Astrocyte (in vitro differentiated cells and primary cell): ENCODE measurements around the gene WASHC4. TPM values are rescaled to one million over a fixed set of nuclear protein-coding genes. Genes with fewer than 3 reads are reported as not detected.
A peak's percentile ranks its signal among the peaks of the same experiment; 100 is the strongest.
"Not testable (repeated sequence)": the region's sequence is repeated elsewhere in the genome, so short reads cannot be mapped to it uniquely, and the experiment has no call there.

Source experiments
- DNase-seq: peaks from one replicate; pipeline ENCODE4 v3.0.0-alpha.2; 2010; ENCODE audit warnings: low read depth
- FAIRE-seq: peaks from 2 replicates; lab custom pipeline; 2011; peaks lifted over from hg19 to GRCh38; lab: Jason Lieb, UNC
- H2AFZ ChIP-seq: 2 replicates; pipeline ENCODE4 v1.6.0; 2012; ENCODE audit warnings: low read depth, low read length, inconsistent platforms
- H3K27ac ChIP-seq: 2 replicates; pipeline ENCODE4 v1.5.1; 2011; ENCODE audit warnings: low read depth, low read length, inconsistent platforms
- H3K27me3 ChIP-seq: 2 replicates; pipeline ENCODE4 v1.6.0; 2011; ENCODE audit warnings: low read length, inconsistent platforms; ENCODE audit not compliant: insufficient read depth
- H3K36me3 ChIP-seq: 2 replicates; pipeline ENCODE4 v1.5.1; 2011; ENCODE audit warnings: low read length, inconsistent platforms; ENCODE audit not compliant: insufficient read depth
- H3K4me1 ChIP-seq: 2 replicates; pipeline ENCODE4 v1.5.1; 2011; ENCODE audit warnings: low read length, inconsistent platforms; ENCODE audit not compliant: insufficient read depth
- H3K4me2 ChIP-seq: 2 replicates; pipeline ENCODE4 v1.6.0; 2012; ENCODE audit warnings: low read length, inconsistent platforms
- H3K4me3 ChIP-seq: 2 replicates; pipeline ENCODE4 v1.5.1; 2011; ENCODE audit warnings: low read depth, mild to moderate bottlenecking, low read length, inconsistent platforms; ENCODE audit not compliant: insufficient read depth
- H3K79me2 ChIP-seq: 2 replicates; pipeline ENCODE4 v1.6.0; 2012; ENCODE audit warnings: mild to moderate bottlenecking, low read length, inconsistent platforms; ENCODE audit not compliant: insufficient read depth
- H3K9ac ChIP-seq: 2 replicates; pipeline ENCODE4 v1.6.0; 2012; ENCODE audit warnings: mild to moderate bottlenecking, low read length, inconsistent platforms
- H3K9me3 ChIP-seq: 2 replicates; pipeline ENCODE4 v1.5.1; 2012; ENCODE audit warnings: low read depth, mild to moderate bottlenecking, low read length, inconsistent platforms; ENCODE audit not compliant: insufficient read depth
- H4K20me1 ChIP-seq: 2 replicates; pipeline ENCODE4 v1.6.0; 2012; ENCODE audit warnings: low read length, inconsistent platforms; ENCODE audit not compliant: insufficient read depth
- H3K27ac Mint-ChIP-seq: one replicate; pipeline ENCODE4 v1.8.0; 2021; ENCODE audit warnings: mild to moderate bottlenecking, mixed read lengths; ENCODE audit not compliant: unreplicated experiment
- H3K27me3 Mint-ChIP-seq: one replicate; pipeline ENCODE4 v1.8.0; 2021; ENCODE audit warnings: low read depth, mixed read lengths; ENCODE audit not compliant: unreplicated experiment
- H3K36me3 Mint-ChIP-seq: one replicate; pipeline ENCODE4 v1.8.0; 2021; ENCODE audit warnings: low read depth, mixed read lengths; ENCODE audit not compliant: unreplicated experiment
- H3K4me1 Mint-ChIP-seq: one replicate; pipeline ENCODE4 v1.8.0; 2021; ENCODE audit warnings: low read depth, mixed read lengths; ENCODE audit not compliant: unreplicated experiment
- H3K4me3 Mint-ChIP-seq: one replicate; pipeline ENCODE4 v1.8.0; 2021; ENCODE audit warnings: mild to moderate bottlenecking, moderate library complexity, mixed read lengths; ENCODE audit not compliant: unreplicated experiment
- H3K9me3 Mint-ChIP-seq: one replicate; pipeline ENCODE4 v1.8.0; 2021; ENCODE audit warnings: mild to moderate bottlenecking, mixed read lengths; ENCODE audit not compliant: unreplicated experiment
- EZH2 ChIP-seq: IDR thresholded peaks from 2 replicates; pipeline ENCODE4 v1.6.1; 2012; ENCODE audit warnings: mild to moderate bottlenecking, low read length, inconsistent platforms; ENCODE audit not compliant: insufficient read depth
- total RNA-seq: library from RNA; stranded (reverse); gene quantifications from 2 replicates; pipeline ENCODE4 v1.2.1, GENCODE V29; 2021
- TF ChIP-seq, protein P1 (sequence below): IDR thresholded peaks from 2 replicates; pipeline ENCODE4 v1.5.1; 2011; ENCODE audit warnings: low read depth, mild to moderate bottlenecking, inconsistent platforms, low read length, moderate library complexity; ENCODE audit not compliant: insufficient read depth

The WASHC4 gene
- total RNA-seq, 1 donor from 2014 or later: 51.1 TPM

DNA sequence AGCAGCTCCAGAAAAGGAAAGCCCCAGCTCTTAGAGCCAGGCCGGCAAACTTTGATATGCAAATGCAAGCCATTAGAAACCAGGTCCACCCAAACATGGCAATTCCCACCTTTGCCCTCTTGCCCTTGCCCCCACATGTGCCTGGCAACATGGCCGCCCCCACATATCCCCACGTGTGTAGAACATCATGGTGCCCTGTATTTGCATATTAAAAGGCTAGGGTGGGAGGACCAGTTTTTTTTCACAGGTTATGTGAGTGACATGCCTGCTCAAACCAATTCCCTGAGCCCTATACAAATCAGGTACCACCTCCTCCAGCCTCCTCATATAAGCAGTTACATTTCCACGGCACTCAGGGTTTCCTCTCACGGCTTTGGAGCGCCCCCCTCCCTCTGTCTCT is 17.2 kb upstream of the WASHC4 start:
- Mint-ChIP-seq H3K4me1 (peaks cover 7% of the 10 kb centered on the region), H3K27me3 (peaks cover 19% of the 10 kb centered on the region), H3K36me3 (no peaks in the 10 kb centered on the region), H3K9me3 (peaks cover 3% of the 10 kb centered on the region), H3K4me3 (no peak overlapping the region), H3K27ac (no peak overlapping the region)
- H3K4me1 ChIP-seq: no peaks in the 10 kb centered on the region
- DNase-seq (no peak), FAIRE-seq (no peak)
- H3K4me3 ChIP-seq: no peak overlapping the region
- no peaks in the 10 kb centered on the region for H3K36me3 ChIP-seq
- no peak overlapping the region for H2AFZ ChIP-seq
- H3K27ac ChIP-seq: no peak overlapping the region
- H3K9me3 ChIP-seq: no peaks in the 10 kb centered on the region
- H3K27me3 ChIP-seq: peaks cover 21% of the 10 kb centered on the region
- H3K4me2 ChIP-seq: no peak overlapping the region
- no peak for TF ChIP-seq EZH2
- TF ChIP-seq, protein P1, sequence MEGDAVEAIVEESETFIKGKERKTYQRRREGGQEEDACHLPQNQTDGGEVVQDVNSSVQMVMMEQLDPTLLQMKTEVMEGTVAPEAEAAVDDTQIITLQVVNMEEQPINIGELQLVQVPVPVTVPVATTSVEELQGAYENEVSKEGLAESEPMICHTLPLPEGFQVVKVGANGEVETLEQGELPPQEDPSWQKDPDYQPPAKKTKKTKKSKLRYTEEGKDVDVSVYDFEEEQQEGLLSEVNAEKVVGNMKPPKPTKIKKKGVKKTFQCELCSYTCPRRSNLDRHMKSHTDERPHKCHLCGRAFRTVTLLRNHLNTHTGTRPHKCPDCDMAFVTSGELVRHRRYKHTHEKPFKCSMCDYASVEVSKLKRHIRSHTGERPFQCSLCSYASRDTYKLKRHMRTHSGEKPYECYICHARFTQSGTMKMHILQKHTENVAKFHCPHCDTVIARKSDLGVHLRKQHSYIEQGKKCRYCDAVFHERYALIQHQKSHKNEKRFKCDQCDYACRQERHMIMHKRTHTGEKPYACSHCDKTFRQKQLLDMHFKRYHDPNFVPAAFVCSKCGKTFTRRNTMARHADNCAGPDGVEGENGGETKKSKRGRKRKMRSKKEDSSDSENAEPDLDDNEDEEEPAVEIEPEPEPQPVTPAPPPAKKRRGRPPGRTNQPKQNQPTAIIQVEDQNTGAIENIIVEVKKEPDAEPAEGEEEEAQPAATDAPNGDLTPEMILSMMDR: no peak
- H3K79me2 ChIP-seq: no peaks in the 10 kb centered on the region
- no peak overlapping the region for H3K9ac ChIP-seq
- H4K20me1 ChIP-seq: no peaks in the 10 kb centered on the region

- no peak overlapping the region for H3K4me2 ChIP-seq
- no peaks in the 10 kb centered on the region for H3K79me2 ChIP-seq
- Mint-ChIP-seq H3K9me3 (peaks cover 10% of the 10 kb centered on the region), H3K27me3 (peaks cover 19% of the 10 kb centered on the region), H3K4me3 (no peak overlapping the region), H3K27ac (no peak overlapping the region), H3K36me3 (no peaks in the 10 kb centered on the region), H3K4me1 (peaks cover 7% of the 10 kb centered on the region)
- no peak for FAIRE-seq
- H3K27me3 ChIP-seq: peaks cover 20% of the 10 kb centered on the region
- H3K9me3 ChIP-seq: no peaks in the 10 kb centered on the region
- no peak overlapping the region for H3K9ac ChIP-seq
- no peaks in the 10 kb centered on the region for H3K4me1 ChIP-seq
- no peak overlapping the region for H3K27ac ChIP-seq
- H2AFZ ChIP-seq: no peak overlapping the region
- TF ChIP-seq, protein P1: no peak
- no peak for TF ChIP-seq EZH2
- H3K4me3 ChIP-seq: no peak overlapping the region
- no peaks in the 10 kb centered on the region for H4K20me1 ChIP-seq
- no peak for DNase-seq
- H3K36me3 ChIP-seq: no peaks in the 10 kb centered on the region
Observed at GRCh38 chr12:105091476-105092206, 15.9 kb upstream of the WASHC4 start.

- Histone ChIP-seq H2AFZ (no peak overlapping the region), H3K36me3 (no peaks in the 10 kb centered on the region), H4K20me1 (no peaks in the 10 kb centered on the region), H3K79me2 (no peaks in the 10 kb centered on the region), H3K4me1 (no peaks in the 10 kb centered on the region), H3K9ac (no peak overlapping the region), H3K27me3 (peaks cover 18% of the 10 kb centered on the region), H3K4me3 (no peak overlapping the region), H3K27ac (no peak overlapping the region), H3K4me2 (no peak overlapping the region), H3K9me3 (no peaks in the 10 kb centered on the region)
- FAIRE-seq: no peak
- TF ChIP-seq EZH2: no peak
- TF ChIP-seq, protein P1: no peak
- H3K27ac Mint-ChIP-seq: no peak overlapping the region
- peaks cover 7% of the 10 kb centered on the region for H3K4me1 Mint-ChIP-seq
- peak overlapping the region; percentile 63 for H3K4me3 Mint-ChIP-seq
- H3K9me3 Mint-ChIP-seq: peaks cover 12% of the 10 kb centered on the region
- peaks cover 19% of the 10 kb centered on the region for H3K27me3 Mint-ChIP-seq
- H3K36me3 Mint-ChIP-seq: no peaks in the 10 kb centered on the region
- DNase-seq: no peak
Observed at GRCh38 chr12:105092336-105092735, 15.2 kb upstream of the WASHC4 start.

- Mint-ChIP-seq H3K27me3 (peaks cover 19% of the 10 kb centered on the region), H3K9me3 (peaks cover 18% of the 10 kb centered on the region)
- not testable (repeated sequence) for H3K79me2 ChIP-seq, FAIRE-seq, H3K9me3 ChIP-seq, H3K4me3 Mint-ChIP-seq, H3K9ac ChIP-seq, H3K27ac ChIP-seq, H3K4me1 ChIP-seq, DNase-seq, H3K4me2 ChIP-seq, H3K36me3 Mint-ChIP-seq, H4K20me1 ChIP-seq, H3K4me3 ChIP-seq, H2AFZ ChIP-seq, H3K36me3 ChIP-seq, H3K27ac Mint-ChIP-seq, H3K4me1 Mint-ChIP-seq
- peaks cover 18% of the 10 kb centered on the region for H3K27me3 ChIP-seq
Observed at GRCh38 chr12:105095338-105095737, 12.2 kb upstream of the WASHC4 start.
